NCI-H2029 (cell line): ENCODE data around the gene NEK6.

Source experiments
- DNase-seq: peaks from one replicate; lab custom pipeline; 2025; lab: John Stamatoyannopoulos, UW

Gene NEK6

DNA sequence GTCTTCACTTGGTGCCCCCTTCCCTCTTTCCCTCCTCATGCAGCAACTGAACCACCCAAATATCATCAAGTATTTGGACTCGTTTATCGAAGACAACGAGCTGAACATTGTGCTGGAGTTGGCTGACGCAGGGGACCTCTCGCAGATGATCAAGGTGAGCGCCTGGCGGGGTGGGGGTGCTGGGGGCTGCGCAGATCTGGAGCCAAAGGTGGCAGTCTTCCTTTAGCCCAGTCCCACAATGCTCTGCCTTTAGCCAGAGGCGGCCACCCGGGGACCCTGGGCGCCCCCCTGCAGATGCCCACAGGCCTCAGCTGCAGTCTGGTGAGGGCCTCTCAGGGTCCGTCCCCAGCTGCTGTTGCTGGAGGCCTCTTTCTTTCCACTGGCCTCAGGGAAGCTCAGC is 63.7 kb downstream of the NEK6 start:
- no peak for DNase-seq

GRCh38 chr9:124321935-124322334 is 64.2 kb downstream of the NEK6 start:
- no peak for DNase-seq

- no peak for DNase-seq
Measured at GRCh38 chr9:124322618-124323432, 65.1 kb downstream of the NEK6 start.

DNA sequence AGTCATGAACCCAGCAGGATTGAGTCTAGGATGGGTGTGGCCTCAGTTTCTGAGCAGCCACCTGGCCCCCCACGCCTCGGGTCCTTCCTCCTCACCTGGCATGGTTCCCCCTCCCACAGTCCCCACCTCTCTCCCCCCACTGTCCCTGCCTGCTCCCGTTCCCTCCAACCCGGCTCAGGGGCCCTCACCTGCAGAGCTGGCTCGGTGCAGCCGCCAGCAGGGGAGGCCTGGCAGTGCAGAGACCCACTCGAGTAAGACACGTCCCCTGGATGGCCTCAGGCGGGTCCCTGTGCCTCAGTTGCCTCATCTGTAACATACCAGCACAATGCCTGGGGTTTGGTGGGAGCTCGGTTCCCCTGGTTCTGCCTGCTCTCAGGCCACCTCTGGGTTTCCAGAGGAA is 66.2 kb downstream of the NEK6 start:
- no peak for DNase-seq

DNA sequence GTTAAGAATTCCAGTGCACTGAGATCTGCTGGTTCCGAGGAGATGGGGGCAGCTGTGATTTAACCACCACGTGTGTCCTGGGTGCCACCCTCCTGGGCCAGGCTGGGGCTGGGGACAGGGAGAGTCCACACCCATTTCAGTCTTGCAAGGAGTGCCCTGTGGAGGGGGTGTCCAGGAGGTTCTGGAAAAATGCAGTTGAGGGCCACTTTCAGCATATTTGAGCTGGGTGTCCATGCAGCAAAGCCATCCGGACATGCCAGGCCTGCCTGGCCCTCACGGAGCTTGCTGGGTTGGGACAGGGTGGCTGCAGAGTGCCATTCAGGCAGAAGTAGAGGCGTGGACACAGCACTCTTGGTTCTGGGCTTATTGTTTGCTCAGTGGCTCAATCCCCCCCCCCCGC is 68.1 kb downstream of the NEK6 start:
- DNase-seq, result no peak

DNA sequence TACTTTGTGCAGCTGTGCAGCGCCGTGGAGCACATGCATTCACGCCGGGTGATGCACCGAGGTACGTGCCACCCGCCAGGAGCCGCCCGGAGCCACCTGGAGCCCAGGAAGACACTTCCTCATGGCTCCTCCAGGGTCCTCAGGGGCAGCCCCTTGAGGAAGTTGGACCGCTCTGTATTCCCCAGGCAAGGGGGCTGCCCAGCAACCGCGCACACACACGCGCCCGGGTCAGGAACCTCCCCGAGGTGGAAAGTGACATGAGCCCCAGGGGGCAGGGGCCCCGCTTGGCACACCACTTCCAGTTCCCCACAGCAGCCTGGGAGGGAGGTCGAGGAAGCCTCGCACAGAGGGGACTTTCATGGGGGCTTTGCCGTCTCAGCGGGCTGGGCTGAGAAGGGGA is 68.6 kb downstream of the NEK6 start:
- DNase-seq, result no peak

DNA sequence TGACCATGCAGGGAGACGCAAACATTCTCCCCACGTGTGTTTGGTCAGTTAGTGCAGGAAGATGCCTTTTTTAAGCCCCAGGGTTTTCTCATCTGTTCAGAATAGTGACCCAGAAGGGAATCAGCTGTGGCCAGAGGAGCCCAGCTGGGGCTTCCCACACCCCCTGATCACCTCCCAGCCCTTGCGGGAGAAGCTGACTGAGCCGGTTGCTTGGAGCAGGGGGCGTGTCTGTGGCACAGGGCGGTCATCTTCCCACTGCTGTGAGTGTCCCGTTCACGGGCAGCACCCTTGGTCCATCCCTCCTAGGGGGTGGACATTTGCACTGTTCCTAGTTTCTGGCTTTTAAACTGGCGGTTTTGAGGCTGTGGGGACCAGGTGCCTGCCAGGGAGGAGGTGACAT is 69.7 kb downstream of the NEK6 start:
- no peak for DNase-seq

DNA sequence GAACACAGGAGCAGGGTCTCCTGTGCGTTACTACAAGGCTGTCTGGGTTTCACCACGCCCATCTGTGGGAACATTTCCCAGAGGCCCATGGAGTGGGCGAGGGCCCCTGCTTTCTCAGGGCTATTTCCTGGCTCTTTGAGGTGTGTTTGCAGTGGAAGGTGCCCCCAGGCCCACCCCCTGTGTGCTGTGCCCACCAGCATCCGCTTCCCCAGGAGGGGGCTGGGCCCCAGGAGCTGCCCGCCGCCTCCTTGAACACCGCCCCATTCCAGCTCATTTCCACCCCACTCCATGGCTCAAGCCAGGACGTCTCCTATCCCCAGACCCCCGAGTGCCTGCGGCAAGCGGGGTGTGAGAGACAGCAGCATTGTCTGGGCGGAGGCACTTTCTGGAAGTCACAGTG is 70.5 kb downstream of the NEK6 start:
- no peak for DNase-seq

DNA sequence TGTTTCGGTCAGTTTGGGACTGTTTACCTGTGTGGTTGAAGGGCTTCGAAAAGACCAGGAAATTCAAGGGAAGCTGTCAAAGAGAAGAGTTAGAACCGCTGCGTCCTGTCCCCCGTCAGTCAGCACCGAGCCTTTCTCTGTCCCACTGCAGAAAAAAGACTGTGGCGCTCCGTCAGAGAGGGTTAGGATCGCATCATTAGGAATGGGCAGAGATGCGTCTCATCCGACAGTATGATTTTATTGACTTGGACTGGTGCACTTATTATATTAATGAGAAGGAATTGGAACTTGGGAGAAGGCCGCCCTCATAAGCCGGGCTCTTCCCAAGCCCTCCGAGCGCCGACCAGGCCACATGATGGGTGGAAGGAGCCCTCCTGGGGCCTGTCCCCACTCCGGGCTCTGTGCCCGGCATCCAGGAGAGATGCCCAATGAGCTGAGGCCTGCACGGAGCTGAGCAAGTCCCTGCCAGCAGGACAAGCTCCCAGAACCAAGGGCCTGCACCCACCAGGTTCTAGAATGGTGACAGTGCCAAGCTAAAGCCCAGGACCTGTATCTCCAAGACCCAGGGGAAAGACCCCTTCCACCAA is 71.5 kb downstream of the NEK6 start:
- DNase-seq, result no peak

DNA sequence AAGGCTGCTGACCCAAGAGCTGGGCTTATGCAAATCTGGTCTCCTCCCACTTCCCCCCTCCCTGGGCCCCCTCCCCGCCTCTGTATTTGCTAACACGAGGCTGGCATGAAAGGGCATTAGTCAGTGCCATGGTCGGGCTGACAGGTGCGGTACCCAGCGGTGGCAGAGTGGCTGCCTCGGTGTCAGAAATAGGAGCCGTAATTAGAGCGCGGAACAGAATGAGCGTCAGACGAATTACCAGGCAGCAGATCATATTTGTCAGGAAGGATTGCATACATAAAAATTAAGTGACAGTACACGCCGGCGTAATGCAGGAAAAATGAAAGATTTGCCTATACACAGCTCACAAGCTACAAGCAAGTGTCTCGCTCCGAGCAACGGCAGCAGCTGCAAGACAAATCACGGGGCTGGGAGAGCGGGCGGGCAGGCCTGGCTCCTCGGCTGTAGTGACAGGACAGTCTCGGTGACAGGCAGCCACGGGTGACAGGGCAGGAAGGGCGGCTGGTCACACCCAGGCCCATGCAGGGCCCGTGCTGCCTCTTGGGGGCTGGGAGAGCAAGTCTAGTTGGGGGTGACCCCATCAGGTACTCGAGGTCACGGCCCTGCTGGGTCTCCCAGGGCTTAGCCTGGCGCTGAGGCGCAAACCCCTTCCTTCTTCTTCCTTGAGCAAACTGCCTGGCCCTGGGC is 72.4 kb downstream of the NEK6 start:
- DNase-seq, result no peak

- DNase-seq, result no peak
Measured at GRCh38 chr9:124331580-124331979, 73.8 kb downstream of the NEK6 start.

GRCh38 chr9:124332361-124333202 is 74.8 kb downstream of the NEK6 start:
- no peak for DNase-seq

DNA sequence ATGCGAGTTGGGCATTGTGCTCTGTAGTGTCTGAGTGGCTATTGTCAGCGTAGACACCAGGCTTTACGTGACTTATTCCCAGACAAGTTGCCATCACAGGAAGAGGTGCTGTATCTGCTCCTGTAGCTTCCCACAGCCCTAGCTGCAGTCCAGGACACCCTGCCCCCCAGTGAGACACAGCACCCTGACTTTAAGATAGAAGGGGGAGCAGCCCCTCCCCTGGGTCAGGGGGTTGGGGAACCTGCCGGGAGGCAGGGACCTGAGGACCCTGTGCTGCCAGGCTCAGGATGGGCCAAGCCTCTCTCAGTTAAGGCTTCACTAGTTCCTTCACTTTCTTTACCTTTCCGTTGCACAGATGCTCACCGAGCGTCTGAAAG is 75.4 kb downstream of the NEK6 start:
- no peak for DNase-seq

DNA sequence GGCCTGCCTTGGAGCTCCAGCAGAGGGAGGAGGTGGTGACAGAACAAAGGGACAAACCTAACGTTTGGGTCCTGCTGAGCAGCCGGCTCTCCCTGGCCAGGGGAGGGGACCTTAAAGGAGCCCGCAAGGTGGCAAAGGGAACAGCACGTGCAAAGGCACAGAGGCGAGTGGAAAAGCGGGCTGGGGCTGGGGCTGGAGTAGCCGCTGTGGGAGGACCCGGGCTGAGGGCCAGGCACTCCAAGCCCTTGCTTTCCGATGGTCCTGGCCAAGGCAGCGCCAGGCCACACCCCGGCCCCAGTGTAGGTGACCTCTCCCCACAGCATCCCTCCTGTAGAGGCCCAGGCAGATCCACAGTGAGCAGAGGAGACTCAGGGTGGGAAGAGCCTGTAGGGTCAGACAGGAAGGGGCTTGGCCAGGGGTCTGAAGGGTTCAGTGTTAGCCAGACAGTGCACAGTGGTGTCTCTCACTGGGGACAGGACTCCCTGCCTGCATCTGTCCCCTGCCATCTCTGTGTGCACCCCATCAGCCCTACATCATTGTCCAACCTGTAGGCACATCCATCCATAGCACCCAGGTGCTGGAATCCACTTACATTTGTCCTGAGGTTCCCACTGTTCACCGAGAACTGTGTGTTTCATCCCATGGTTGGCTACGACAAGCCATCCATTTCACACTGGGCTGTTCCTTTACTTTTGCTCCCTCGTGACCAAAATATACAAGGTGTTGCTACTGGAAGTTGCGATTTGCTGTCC is 77.0 kb downstream of the NEK6 start:
- no peak for DNase-seq

DNA sequence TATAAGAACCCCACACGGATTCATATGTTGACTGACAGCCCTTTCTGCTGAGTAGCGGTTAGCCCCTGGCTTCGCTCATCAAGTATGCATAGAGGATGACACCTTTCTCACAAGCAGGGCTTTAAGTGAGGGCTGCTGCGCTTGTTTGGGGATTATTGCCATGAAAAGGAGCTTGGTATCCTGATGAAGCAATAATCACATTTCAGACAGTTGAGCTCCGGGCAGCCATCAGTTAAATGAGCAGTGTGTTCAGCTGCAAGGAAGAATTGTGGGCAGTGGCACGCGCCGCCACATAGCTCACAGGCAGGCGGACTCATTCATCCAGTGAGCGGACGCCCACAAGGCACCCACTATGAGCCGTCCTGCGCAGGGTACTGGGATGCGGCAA is 77.6 kb downstream of the NEK6 start:
- no peak for DNase-seq

DNA sequence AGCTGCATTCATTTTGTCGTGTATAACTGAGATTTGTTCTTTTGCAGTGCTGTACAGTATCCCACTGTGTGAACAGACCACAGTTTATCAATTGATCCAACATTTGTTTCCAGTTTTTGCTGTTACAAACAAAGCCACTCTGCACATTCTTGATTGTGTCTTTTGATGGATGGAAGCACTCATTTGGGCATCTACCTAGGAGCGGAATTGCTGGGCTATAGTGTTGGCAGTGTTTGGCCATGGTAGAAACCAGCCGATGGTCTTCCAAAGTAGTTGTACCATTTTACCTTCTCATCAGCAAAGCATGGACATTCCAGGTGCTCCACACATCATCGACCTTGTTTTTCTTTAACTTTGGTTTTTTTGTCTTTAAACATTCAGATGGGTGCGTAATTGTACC is 79.8 kb downstream of the NEK6 start:
- no peak for DNase-seq

- DNase-seq, result no peak
Measured at GRCh38 chr9:124339603-124340146, 81.9 kb downstream of the NEK6 start.

DNA sequence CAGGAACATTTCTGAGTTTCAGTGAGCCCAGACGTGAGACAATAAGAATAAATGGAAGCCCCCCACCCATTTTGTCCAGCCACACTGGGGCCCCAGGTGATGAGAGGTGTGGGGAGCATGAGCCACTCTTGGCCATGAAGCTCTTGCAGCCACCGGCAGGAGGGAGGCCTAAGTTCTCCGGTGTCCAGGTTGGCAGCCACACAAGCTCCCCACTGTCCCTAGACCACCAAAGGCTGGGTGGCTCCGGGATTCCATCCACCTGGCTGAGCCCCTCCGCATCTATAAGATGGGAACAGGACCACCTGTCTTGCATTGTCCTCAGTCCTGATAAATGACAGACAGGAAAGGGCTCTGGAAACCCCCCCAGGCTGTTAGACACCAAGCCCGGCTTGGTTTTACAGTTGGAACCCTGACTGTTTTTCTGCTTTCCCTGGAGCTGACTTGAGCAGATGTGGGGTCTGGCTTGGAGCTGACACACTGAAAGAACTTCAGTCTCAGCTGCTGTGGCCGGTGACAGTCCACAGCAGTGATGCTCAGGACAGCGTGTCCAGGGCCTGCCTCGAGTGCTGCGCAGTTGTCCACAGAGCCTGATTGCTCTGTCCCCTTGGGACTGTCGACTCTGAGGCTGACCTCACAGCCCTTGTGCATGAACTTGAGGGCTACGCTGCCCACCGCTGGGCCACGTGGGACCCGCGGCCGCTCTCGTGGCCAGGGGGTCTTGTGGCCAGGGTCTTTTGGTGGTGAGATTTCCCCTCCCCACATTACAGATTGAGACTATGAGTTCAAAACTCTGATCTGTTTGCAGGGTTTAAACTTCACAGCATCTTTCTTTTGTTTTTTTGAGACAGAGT is 82.7 kb downstream of the NEK6 start:
- no peak for DNase-seq

DNA sequence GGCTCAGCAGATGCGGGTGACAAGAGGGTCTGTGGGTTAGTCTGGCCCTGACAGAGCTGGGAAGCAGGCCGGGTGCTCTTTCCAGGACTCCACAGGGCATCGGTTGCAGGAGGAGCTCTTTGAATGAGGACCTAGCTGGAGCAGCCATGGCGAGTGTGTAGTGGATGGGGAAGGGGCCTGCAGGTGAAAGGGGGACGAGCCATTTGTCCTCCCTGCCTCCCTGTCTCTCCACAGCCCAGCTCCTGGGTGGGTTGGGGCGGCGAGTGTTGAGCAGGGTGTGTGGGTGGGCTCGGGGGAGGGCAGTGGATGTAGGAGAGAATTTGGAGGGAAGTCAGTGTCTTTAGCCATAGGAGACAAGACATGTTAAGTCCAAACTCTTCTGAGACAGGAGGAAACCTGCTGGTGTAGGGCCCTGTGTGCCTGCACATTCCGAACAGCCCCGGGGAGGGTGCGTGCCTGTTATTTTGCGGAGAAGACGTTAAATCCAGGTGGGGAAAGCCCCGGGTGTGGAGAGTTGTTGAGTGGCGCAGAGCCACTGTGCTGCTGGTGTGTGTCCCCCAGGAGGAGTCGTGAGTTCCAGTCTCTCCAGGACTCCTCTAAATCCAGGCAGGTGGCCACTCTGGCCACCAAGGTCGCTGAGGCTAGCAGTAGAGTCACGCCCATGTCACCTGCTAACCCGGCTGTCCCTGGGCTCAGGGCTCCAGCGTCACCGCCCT is 83.9 kb downstream of the NEK6 start:
- DNase-seq, result no peak

GRCh38 chr9:124342402-124342775 is 84.6 kb downstream of the NEK6 start:
- no peak for DNase-seq
